ENCODE results near the gene MIEF1.

The MIEF1 gene

GRCh38 chr22:39475337-39475736 is 26.8 kb upstream of the MIEF1 start:
- POLR2A ChIA-PET (ENCODE audit: low non-redundant PET): no interaction called here
- no peak for TF ChIP-seq CTCF (conservative IDR thresholded peaks at IDR 0.05; ENCODE audit: low read depth)
- no peak overlapping the region for H3K27ac ChIP-seq
- no peak for DNase-seq (ENCODE audit: low spot score)
- CTCF ChIA-PET: interaction anchor here (0.6 kb wide), 1 partner anchor 29 kb away, joined by 3 read pairs; no protein-coding TSS in a partner anchor

- CTCF ChIA-PET: interaction anchor here (0.6 kb wide), 1 partner anchor 29 kb away, joined by 3 read pairs; no protein-coding TSS in a partner anchor
- H3K27ac ChIP-seq: no peak overlapping the region
- no peak for TF ChIP-seq CTCF (conservative IDR thresholded peaks at IDR 0.05; ENCODE audit: low read depth)
- no peak for DNase-seq (ENCODE audit: low spot score)
- POLR2A ChIA-PET (ENCODE audit: low non-redundant PET): no interaction called here
These were observed 26.2 kb upstream of the MIEF1 start for GRCh38 chr22:39475902-39476301.

GRCh38 chr22:39476664-39477063 is 25.4 kb upstream of the MIEF1 start:
- ChIA-PET CTCF (no interaction called here), POLR2A (ENCODE audit: low non-redundant PET) (no interaction called here)
- H3K27ac ChIP-seq: no peak overlapping the region
- no peak for TF ChIP-seq CTCF (conservative IDR thresholded peaks at IDR 0.05; ENCODE audit: low read depth)
- no peak for DNase-seq (ENCODE audit: low spot score)

- no peak overlapping the region for H3K27ac ChIP-seq
- DNase-seq (ENCODE audit: low spot score): no peak
- POLR2A ChIA-PET (ENCODE audit: low non-redundant PET): no interaction called here
- CTCF ChIA-PET: no interaction called here
- no peak for TF ChIP-seq CTCF (conservative IDR thresholded peaks at IDR 0.05; ENCODE audit: low read depth)
These were observed 24.5 kb upstream of the MIEF1 start for GRCh38 chr22:39477542-39477941.

- ChIA-PET POLR2A (ENCODE audit: low non-redundant PET) (no interaction called here), CTCF (no interaction called here)
- no peak for DNase-seq (ENCODE audit: low spot score)
- no peak for TF ChIP-seq CTCF (conservative IDR thresholded peaks at IDR 0.05; ENCODE audit: low read depth)
- H3K27ac ChIP-seq: no peak overlapping the region
These were observed 23.6 kb upstream of the MIEF1 start for GRCh38 chr22:39478441-39478850.

GRCh38 chr22:39479254-39479653 is 22.8 kb upstream of the MIEF1 start:
- ChIA-PET CTCF (no interaction called here), POLR2A (ENCODE audit: low non-redundant PET) (no interaction called here)
- H3K27ac ChIP-seq: no peak overlapping the region
- no peak for TF ChIP-seq CTCF (conservative IDR thresholded peaks at IDR 0.05; ENCODE audit: low read depth)
- DNase-seq (ENCODE audit: low spot score): no peak

GRCh38 chr22:39480557-39480956 is 21.5 kb upstream of the MIEF1 start:
- ChIA-PET CTCF (no interaction called here), POLR2A (ENCODE audit: low non-redundant PET) (no interaction called here)
- TF ChIP-seq CTCF (conservative IDR thresholded peaks at IDR 0.05; ENCODE audit: low read depth): no peak
- no peak overlapping the region for H3K27ac ChIP-seq
- no peak for DNase-seq (ENCODE audit: low spot score)
